ENCODE data around the gene LRMDA.
"Not testable (repeated sequence)": the region's sequence is repeated elsewhere in the genome, so short reads cannot be mapped to it uniquely, and the experiment has no call there.

Gene LRMDA

GRCh38 chr10:75605096-75605495, 173.7 kb downstream of the LRMDA start:
- H3K27me3 ChIP-seq (ENCODE audit: insufficient read depth, low read depth, severe bottlenecking), result no peaks in the 10 kb centered on the region
- no peak for TF ChIP-seq CTCF (IDR thresholded peaks at IDR 0.05; ENCODE audit: low read depth, low read length)
- no peak for DNase-seq
- no peaks in the 10 kb centered on the region for H3K36me3 ChIP-seq
- H3K4me3 ChIP-seq (ENCODE audit: low read depth, low read length), result no peak overlapping the region
- no peaks in the 10 kb centered on the region for H3K9me3 ChIP-seq (ENCODE audit: severe bottlenecking)
- no peak overlapping the region for H3K27ac ChIP-seq

DNA sequence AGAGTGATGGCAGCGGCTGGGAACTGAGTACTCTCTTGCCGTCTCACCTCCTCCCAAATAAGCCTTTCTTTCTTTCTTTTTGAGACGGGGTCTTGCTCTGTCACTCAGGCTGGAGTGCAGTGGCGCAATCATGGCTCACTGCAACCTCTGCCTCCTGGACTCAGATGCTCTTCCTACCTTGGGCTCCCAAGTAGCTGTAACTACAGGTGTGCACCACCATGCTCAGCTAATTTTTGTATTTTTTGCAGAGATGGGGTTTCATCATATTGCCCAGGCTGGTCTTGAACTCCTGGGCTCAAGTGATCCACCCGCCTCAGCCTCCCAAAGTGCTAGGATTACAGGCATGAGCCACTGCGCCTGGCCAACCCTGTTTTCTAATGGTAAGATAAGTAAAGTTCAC, 174.4 kb downstream of the LRMDA start:
- H3K27me3 ChIP-seq (ENCODE audit: insufficient read depth, low read depth, severe bottlenecking); DNase-seq; H3K36me3 ChIP-seq; H3K4me3 ChIP-seq (ENCODE audit: low read depth, low read length); H3K9me3 ChIP-seq (ENCODE audit: severe bottlenecking); H3K27ac ChIP-seq: not testable (repeated sequence)

DNA sequence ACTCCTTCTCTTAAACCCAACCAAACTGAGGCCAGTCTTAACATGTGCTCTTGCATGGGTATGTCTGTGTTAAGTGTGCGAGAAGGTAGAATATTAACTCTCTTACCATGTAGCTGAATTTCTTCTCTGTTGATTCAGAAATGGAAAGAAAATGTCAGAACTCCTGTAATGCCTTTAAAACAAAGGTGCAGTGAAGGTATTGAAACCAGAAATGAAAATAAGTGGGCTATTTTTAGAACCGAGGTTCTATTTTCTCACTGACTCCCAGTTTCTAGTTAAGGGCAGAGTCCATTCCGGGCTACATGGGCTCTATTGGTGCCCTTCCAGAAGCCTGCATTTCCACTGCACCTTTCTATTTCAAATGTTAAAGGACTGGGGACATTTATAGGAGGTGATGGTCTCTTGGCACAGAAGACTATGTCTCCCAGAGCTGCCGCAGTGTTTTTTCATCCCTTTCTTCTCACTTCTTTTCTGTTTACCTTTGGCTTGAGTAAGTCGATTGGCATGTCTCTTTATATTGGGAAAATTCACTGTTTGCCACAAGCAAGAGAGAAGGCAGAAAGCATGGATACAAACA, 174.9 kb downstream of the LRMDA start:
- Histone ChIP-seq H3K4me3 (ENCODE audit: low read depth, low read length) (no peak overlapping the region), H3K27ac (no peak overlapping the region), H3K27me3 (ENCODE audit: insufficient read depth, low read depth, severe bottlenecking) (no peaks in the 10 kb centered on the region), H3K9me3 (ENCODE audit: severe bottlenecking) (no peaks in the 10 kb centered on the region), H3K36me3 (no peaks in the 10 kb centered on the region)
- DNase-seq, result no peak
- TF ChIP-seq CTCF (IDR thresholded peaks at IDR 0.05; ENCODE audit: low read depth, low read length), result no peak

DNA sequence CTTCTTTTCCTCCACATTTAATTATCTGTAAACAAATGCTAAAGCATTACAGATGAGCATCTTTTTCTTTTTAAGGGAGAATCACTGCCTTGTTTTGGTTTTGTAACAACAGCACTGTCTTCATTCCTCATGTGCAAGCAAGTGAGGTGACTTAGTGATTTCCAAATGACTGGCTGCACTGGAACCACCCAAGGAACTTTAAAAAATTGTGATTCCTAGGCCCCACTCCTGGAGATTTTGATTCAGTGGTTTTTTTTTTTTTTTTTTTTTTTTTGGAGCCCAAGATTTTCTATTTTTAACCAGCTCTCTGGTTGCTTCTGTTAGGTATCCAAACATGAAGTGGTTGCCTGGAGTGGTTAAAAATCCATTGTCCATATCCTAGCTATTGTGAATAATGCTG, 176.2 kb downstream of the LRMDA start:
- no peak overlapping the region for H3K27ac ChIP-seq
- H3K4me3 ChIP-seq (ENCODE audit: low read depth, low read length), result no peak overlapping the region
- no peaks in the 10 kb centered on the region for H3K9me3 ChIP-seq (ENCODE audit: severe bottlenecking)
- no peak for DNase-seq
- no peak for TF ChIP-seq CTCF (IDR thresholded peaks at IDR 0.05; ENCODE audit: low read depth, low read length)
- no peaks in the 10 kb centered on the region for H3K36me3 ChIP-seq
- H3K27me3 ChIP-seq (ENCODE audit: insufficient read depth, low read depth, severe bottlenecking), result no peaks in the 10 kb centered on the region

DNA sequence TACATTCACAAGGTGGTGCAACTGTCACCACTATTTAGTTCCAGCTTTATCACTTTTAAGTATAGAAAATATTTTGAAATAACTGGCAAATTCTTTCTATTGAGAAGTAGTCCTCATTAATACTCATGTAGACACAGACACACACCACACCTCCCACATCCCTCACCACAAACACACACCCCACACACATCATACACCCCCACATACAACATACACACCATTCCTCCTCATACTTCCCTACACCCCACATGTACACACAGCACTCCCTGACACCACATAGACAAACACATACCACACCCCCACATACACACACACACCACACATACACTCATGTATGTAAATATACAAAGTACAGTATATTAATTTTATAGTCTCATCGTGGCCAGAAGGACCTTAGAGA, 178.8 kb downstream of the LRMDA start:
- Histone ChIP-seq H3K4me3 (ENCODE audit: low read depth, low read length) (no peak overlapping the region), H3K9me3 (ENCODE audit: severe bottlenecking) (no peaks in the 10 kb centered on the region), H3K36me3 (no peaks in the 10 kb centered on the region), H3K27ac (no peak overlapping the region), H3K27me3 (ENCODE audit: insufficient read depth, low read depth, severe bottlenecking) (no peaks in the 10 kb centered on the region)
- TF ChIP-seq CTCF (IDR thresholded peaks at IDR 0.05; ENCODE audit: low read depth, low read length), result no peak
- no peak for DNase-seq

DNA sequence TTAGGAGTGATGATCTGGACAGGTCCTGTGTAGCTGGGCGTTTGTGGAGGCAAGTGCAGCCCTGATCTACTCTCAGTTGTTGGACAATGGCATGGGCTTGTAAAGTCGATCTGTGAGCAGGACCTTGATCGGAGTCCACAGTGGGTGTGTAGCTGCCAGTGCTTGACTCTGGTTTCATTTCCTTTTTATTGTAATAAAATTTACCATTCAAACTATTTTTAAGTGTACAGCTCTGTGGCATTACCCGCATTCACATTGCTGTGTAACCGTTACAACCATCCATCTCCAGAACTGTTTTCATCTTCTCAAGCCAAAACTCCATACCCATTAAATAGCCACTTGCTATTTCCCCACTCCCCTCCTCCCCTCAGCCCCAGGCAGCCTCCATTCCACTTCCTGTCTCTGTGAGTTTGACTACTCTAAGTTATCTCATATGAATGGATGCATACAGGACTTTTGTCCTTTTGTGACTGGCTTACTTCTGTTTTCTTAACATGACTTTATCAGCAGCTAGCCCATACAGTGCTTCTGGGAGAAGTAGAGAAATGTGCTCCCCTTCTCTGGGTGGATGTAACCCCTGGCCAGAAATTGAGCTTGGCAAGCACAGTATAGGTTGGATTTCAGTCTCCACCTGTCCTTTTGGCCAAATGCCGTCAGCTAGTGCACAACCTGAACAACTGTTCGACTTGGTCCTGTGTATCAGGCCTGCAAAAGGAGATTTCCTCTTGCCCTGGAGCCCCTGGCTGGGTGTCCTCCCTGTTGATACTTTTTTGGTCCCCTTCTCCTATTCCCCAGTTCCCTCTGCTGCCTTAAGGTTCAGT, 180.0 kb downstream of the LRMDA start:
- TF ChIP-seq CTCF (IDR thresholded peaks at IDR 0.05; ENCODE audit: low read depth, low read length), result no peak
- Histone ChIP-seq H3K9me3 (ENCODE audit: severe bottlenecking) (no peaks in the 10 kb centered on the region), H3K27me3 (ENCODE audit: insufficient read depth, low read depth, severe bottlenecking) (no peaks in the 10 kb centered on the region), H3K27ac (no peak overlapping the region), H3K36me3 (no peaks in the 10 kb centered on the region), H3K4me3 (ENCODE audit: low read depth, low read length) (no peak overlapping the region)
- DNase-seq, result no peak

Data from WERI-Rb-1 (cell line).